HepG2 (cell line): ENCODE measurements around the gene C11orf86. TPM values are rescaled to one million over a fixed set of nuclear protein-coding genes. Genes with fewer than 3 reads are reported as not detected.

Source experiments
- ARID4A ChIP-seq: sonication (generic); formaldehyde crosslinking; IDR thresholded peaks from 2 replicates; pipeline ENCODE4 v1.5.0; 2020; ENCODE audit warnings: mild to moderate bottlenecking, missing genetic modification reagents, borderline replicate concordance
- ARNTL ChIP-seq: sonication (generic); formaldehyde crosslinking; IDR thresholded peaks from 2 replicates; pipeline ENCODE4 v1.4.0; 2020; ENCODE audit warnings: mild to moderate bottlenecking, missing genetic modification reagents
- CREM ChIP-seq, 2 experiments: sonication (generic) in 1 of 2; formaldehyde crosslinking in 1 of 2; IDR thresholded peaks; 2 replicates each; pipeline versions ENCODE4 v1.4.0 to v1.6.1; 2016 to 2020; ENCODE audit warnings: antibody characterized with exemption in 1 of 2, mild to moderate bottlenecking in 1 of 2, missing genetic modification reagents in 1 of 2
- HNF4G ChIP-seq, 2 experiments: sonication (generic) in 1 of 2; formaldehyde crosslinking in 1 of 2; IDR thresholded peaks; 2 replicates each; pipeline versions ENCODE4 v1.4.0 to v1.6.1; 2011 to 2020; ENCODE audit warnings: borderline replicate concordance in 2 of 2, low read depth in 2 of 2, mild to moderate bottlenecking in 2 of 2, low read length in 1 of 2, missing genetic modification reagents in 1 of 2, moderate library complexity in 1 of 2
- HOXA3 ChIP-seq: sonication (generic); formaldehyde crosslinking; IDR thresholded peaks from 2 replicates; pipeline ENCODE4 v1.5.0; 2020; ENCODE audit warnings: missing genetic modification reagents
- RXRA ChIP-seq: sonication (generic); formaldehyde crosslinking; IDR thresholded peaks from 2 replicates; pipeline ENCODE4 v1.5.1; 2020; ENCODE audit warnings: missing genetic modification reagents
- SALL1 ChIP-seq: sonication (generic); formaldehyde crosslinking; IDR thresholded peaks from 2 replicates; pipeline ENCODE4 v1.8.0; 2022; ENCODE audit warnings: mild to moderate bottlenecking, missing genetic modification reagents
- SOX5 ChIP-seq: IDR thresholded peaks from 2 replicates; pipeline ENCODE4 v1.6.1; 2016; ENCODE audit warnings: borderline replicate concordance
- SP4 ChIP-seq: sonication (generic); formaldehyde crosslinking; IDR thresholded peaks from 2 replicates; pipeline ENCODE4 v1.8.1; 2023; ENCODE audit warnings: mild to moderate bottlenecking, missing genetic modification reagents
- THAP11 ChIP-seq: IDR thresholded peaks from 2 replicates; pipeline ENCODE4 v1.6.1; 2016; ENCODE audit warnings: missing biosample characterization, missing genetic modification reagents
- ZNF512B ChIP-seq: sonication (generic); formaldehyde crosslinking; IDR thresholded peaks from 2 replicates; pipeline ENCODE4 v1.5.1; 2020; ENCODE audit warnings: missing genetic modification reagents, mild to moderate bottlenecking, borderline replicate concordance
- ZNF549 ChIP-seq: sonication (generic); formaldehyde crosslinking; IDR thresholded peaks from 2 replicates; pipeline ENCODE4 v1.5.0; 2020; ENCODE audit warnings: missing genetic modification reagents
- ZNF687 ChIP-seq: sonication (generic); formaldehyde crosslinking; IDR thresholded peaks from 2 replicates; pipeline ENCODE4 v1.5.1; 2020; ENCODE audit warnings: mild to moderate bottlenecking, missing genetic modification reagents, moderate library complexity
- ZNF841 ChIP-seq: sonication (generic); formaldehyde crosslinking; IDR thresholded peaks from 2 replicates; pipeline ENCODE4 v1.8.1; 2023; ENCODE audit warnings: missing genetic modification reagents, borderline replicate concordance
- ZNF878 ChIP-seq: sonication (generic); formaldehyde crosslinking; IDR thresholded peaks from 2 replicates; pipeline ENCODE4 v1.8.1; 2023; ENCODE audit warnings: mild to moderate bottlenecking, missing genetic modification reagents, moderate library complexity
- polyA plus RNA-seq, 8 experiments: library from polyadenylated mRNA; depleted of rRNA in 3 of 8; stranded (reverse) in 7 of 8; unstranded in 1 of 8; fragments of >200 nt; fragmentation: Illumina TruSeq in 4 of 8; extraction: Trizol in 4 of 8; gene quantifications; 2 replicates each; pipeline versions ENCODE4 v1.2.1 to v1.2.3, GENCODE V29; 2011 to 2016; ENCODE audit warnings: low read depth in 4 of 8, missing spikeins in 1 of 8, mixed read lengths in 1 of 8; ENCODE audit not compliant: insufficient read depth in 1 of 8
- total RNA-seq, 5 experiments: library from RNA; depleted of rRNA; stranded (reverse); fragments of >200 nt; fragmentation: Illumina TruSeq; extraction: Trizol; gene quantifications; 2 replicates each; pipeline ENCODE4 v1.2.3, GENCODE V29; 2016; ENCODE audit warnings: low read depth in 1 of 5

Gene C11orf86
- total and polyA plus RNA-seq, 2 of the 13 experiments (the other 11 are each of a cell fraction or from before 2014, with no cell fraction given) = 0.11 to 0.18 TPM

- TF ChIP-seq ARID4A (CRISPR knock-in tag) (no peak), ZNF549 (CRISPR knock-in tag) (no peak), HOXA3 (CRISPR knock-in tag) (peak; percentile 29; the same call in 1 of the 2 replicates), SOX5 (CRISPR knock-in tag) (0 out of 2 replicates have a peak, but pooled peaks have one; percentile 11), ZNF512B (peak; percentile 87; the same call in 1 of the 2 replicates), HNF4G (IDR thresholded peaks at IDR 0.05; ENCODE audit: borderline replicate concordance, low read depth, low read length) (peak; percentile 79), HNF4G (CRISPR knock-in tag; IDR thresholded peaks at IDR 0.05; ENCODE audit: borderline replicate concordance, low read depth) (peak; percentile 57; the same call in 1 of the 2 replicates), ZNF878 (0 out of 2 replicates have a peak, but pooled peaks have one; percentile 46), THAP11 (CRISPR knock-in tag) (0 out of 2 replicates have a peak, but pooled peaks have one; percentile 32), SP4 (CRISPR knock-in tag) (no peak), RXRA (CRISPR knock-in tag) (0 out of 2 replicates have a peak, but pooled peaks have one; percentile 24), SALL1 (CRISPR knock-in tag) (peak; percentile 88), ZNF841 (CRISPR knock-in tag) (no peak), ARNTL (CRISPR knock-in tag) (no peak), ZNF687 (peak; percentile 53), CREM (IDR thresholded peaks at IDR 0.05) (0 out of 2 replicates have a peak, but pooled peaks have one; percentile 33), CREM (CRISPR knock-in tag; IDR thresholded peaks at IDR 0.05) (no peak)
These were observed 27.9 kb downstream of the C11orf86 start (continued) for GRCh38 chr11:67002921-67003411.
